OCI-LY7 (cell line): ENCODE data around the gene HDAC9.

ENCODE experiments used
- CTCF ChIP-seq: fragments of 200-600 bp; sonication (generic); conservative IDR thresholded peaks from 2 replicates; pipeline ENCODE4 v1.5.1; 2014; ENCODE audit warnings: mild to moderate bottlenecking, antibody characterized with exemption, low read length, moderate library complexity, mixed read lengths
- EZH2phosphoT487 ChIP-seq: fragments of 200-600 bp; sonication (generic); IDR thresholded peaks from 2 replicates; pipeline ENCODE4 v1.6.1; 2018; ENCODE audit warnings: low read depth, borderline replicate concordance, mild to moderate bottlenecking, mixed run types, antibody characterized with exemption, low read length, moderate library complexity, mixed read lengths

GRCh38 chr7:18570441-18570840, 74.9 kb downstream of the HDAC9 start:
- no peak for TF ChIP-seq CTCF
- no peak for TF ChIP-seq EZH2phosphoT487
